ENCODE data around the gene CRTAP.

GRCh38 chr3:33071946-33072345 lies 41.9 kb upstream of the CRTAP start:
- no peak for TF ChIP-seq CTCF (IDR thresholded peaks at IDR 0.05; ENCODE audit: insufficient read depth, low read length)
- TF ChIP-seq POLR2AphosphoS5 (IDR thresholded peaks at IDR 0.05; ENCODE audit: low read depth): no peak
- TF ChIP-seq GABPA (IDR thresholded peaks at IDR 0.05; ENCODE audit: low read depth): no peak
